ENCODE results near the gene PDZD2. TPM values are rescaled to one million over a fixed set of nuclear protein-coding genes. Genes with fewer than 3 reads are reported as not detected.

Gene PDZD2
- total and polyA plus RNA-seq, 5 donors, result 40.4 to 188 (median 109) TPM

DNA sequence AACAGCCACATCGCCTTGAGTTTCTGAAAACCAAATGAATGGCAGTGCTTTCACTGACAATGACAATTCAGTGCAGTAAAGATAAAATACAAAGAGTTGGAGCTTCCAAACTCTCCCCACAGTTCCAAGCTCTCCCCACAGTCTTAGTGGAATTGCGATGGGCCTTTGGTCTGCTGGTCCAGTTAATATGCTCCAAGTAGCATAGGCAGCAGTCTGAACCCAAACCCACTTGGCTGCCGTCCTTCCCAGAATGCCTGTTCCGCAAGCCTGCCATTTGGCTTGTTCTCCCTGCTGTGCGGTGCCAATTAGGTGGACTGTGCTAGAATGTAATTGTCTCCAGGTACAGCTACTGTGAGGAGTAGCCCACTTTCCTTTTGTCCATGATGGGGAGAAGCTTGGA is 285.1 kb downstream of the PDZD2 start:
- intact Hi-C loops (cut with DNase I), result no loop called here
- no peak for ATAC-seq

DNA sequence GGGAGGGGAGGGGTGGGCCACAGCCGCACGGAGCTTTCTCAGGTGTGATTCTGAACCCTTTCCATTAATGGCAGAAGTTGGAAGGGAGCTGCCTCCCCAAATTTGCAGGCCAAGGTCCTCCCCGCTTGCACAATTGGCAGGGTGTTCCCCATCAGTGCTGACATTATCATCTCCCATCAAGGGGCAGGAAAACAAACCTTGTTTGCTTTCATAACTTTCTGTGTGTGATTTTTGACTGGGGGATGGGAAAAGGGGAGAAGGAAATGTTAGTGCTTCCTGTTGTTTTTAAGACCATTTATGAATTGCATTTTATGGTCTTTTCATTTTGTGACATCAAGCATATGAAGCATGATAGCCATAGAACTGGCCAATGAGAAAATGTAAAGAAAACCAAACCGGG is 292.9 kb downstream of the PDZD2 start:
- no peaks in the 10 kb centered on the region for H3K27me3 ChIP-seq (ENCODE audit: control insufficient read depth, insufficient read depth)
- no peak overlapping the region for H3K4me3 ChIP-seq (ENCODE audit: low read length)
- no peak for ATAC-seq
- H3K9me3 ChIP-seq (ENCODE audit: control insufficient read depth, low read length), result no peaks in the 10 kb centered on the region
- WGBS, result 74% methylated on average over 4 of the region's 4 CpGs
- DNase-seq, result no peak
- intact Hi-C loops (cut with DNase I), result no loop called here
- H3K4me1 ChIP-seq (ENCODE audit: control insufficient read depth, insufficient read depth, low read length), result no peaks in the 10 kb centered on the region
- no peak overlapping the region for H3K27ac ChIP-seq (ENCODE audit: low read length)

More for the DNA sequence above, 285.1 kb downstream of the PDZD2 start:
- H3K4me1 ChIP-seq (ENCODE audit: control insufficient read depth, insufficient read depth, low read length), result peaks cover 2% of the 10 kb centered on the region
- H3K9me3 ChIP-seq (ENCODE audit: control insufficient read depth, low read length), result no peaks in the 10 kb centered on the region
- no peaks in the 10 kb centered on the region for H3K27me3 ChIP-seq (ENCODE audit: control insufficient read depth, insufficient read depth)
- no peak overlapping the region for H3K27ac ChIP-seq (ENCODE audit: low read length)
- WGBS, result 77% methylated on average over 5 of the region's 5 CpGs
- no peak overlapping the region for H3K4me3 ChIP-seq (ENCODE audit: low read length)
- no peak for DNase-seq

DNA sequence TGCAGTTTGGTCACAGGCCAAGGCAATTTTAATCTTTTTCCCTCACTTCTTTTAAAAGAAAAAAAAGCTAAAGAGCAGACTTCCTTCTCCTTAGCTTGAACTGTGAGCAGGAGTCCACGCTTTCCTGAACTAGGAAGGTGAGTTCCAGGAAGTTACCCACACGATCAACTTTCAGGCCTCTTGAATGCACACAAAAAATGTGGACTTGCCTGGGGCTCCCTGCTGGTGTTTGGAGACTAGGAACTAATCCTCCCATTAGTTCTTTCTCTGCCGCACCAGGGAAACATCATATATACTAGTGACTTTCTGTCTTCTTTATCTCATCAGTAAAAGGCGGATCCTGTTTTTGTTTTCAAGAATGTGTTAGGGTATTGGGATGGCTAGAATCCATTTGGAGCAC is 295.2 kb downstream of the PDZD2 start:
- WGBS, result 82% methylated on average over 4 of the region's 4 CpGs
- Histone ChIP-seq H3K4me3 (ENCODE audit: low read length) (no peak overlapping the region), H3K27ac (ENCODE audit: low read length) (no peak overlapping the region), H3K4me1 (ENCODE audit: control insufficient read depth, insufficient read depth, low read length) (no peaks in the 10 kb centered on the region), H3K9me3 (ENCODE audit: control insufficient read depth, low read length) (no peaks in the 10 kb centered on the region), H3K27me3 (ENCODE audit: control insufficient read depth, insufficient read depth) (no peaks in the 10 kb centered on the region)
- intact Hi-C loops (cut with DNase I), result no loop called here
- ATAC-seq, result no peak
- DNase-seq, result no peak

DNA sequence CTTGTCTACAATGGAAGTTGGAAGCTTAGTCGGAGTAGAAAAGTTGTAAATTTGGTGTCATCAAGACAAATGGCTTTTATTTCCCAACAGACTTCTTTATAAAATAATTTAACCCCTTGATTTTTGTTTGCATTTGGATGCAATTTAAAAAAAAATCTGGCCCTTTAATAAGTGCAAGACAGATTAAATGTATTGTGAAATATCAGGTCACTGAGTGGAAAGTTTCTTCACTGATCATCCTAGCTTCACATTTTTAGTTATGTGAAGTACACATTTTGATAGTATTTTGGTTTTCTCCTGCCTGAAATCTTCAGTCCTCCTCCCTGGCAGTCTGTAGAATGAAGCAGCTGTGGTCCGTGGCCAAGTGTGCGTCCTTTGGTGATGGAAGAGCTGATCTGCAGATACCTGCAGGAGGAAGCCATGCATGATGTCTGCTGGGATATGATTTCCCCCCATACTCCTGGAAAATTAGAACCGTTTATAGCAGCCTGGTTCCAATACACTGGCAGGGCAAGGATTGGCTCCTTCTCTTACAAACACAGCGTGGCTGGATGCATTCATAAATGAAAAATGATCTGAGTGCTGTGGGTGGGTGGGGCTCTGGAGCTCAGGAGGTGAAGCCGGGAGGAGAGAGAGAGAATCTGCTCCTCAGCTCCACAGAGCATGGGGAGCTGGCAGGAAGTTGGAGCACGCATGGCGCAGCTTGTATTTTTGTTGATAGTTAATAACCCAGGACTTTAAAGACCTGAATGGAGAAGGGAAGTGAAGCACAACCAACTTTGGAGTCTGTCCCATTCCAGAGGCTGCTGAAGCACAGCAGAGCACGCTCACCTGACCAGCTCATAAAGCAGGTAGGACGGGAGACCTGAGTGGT is 296.8 kb downstream of the PDZD2 start:
- H3K4me1 ChIP-seq (ENCODE audit: control insufficient read depth, insufficient read depth, low read length), result no peaks in the 10 kb centered on the region
- no peak overlapping the region for H3K4me3 ChIP-seq (ENCODE audit: low read length)
- ATAC-seq (peak; percentile 33 to 60), DNase-seq (peak in 1 of 3 donors; percentile 16)
- no peaks in the 10 kb centered on the region for H3K27me3 ChIP-seq (ENCODE audit: control insufficient read depth, insufficient read depth)
- no peaks in the 10 kb centered on the region for H3K9me3 ChIP-seq (ENCODE audit: control insufficient read depth, low read length)
- H3K27ac ChIP-seq (ENCODE audit: low read length), result no peak overlapping the region
- WGBS, result 49% methylated on average over 10 of the region's 10 CpGs
- intact Hi-C loops (cut with DNase I), result no loop called here

DNA sequence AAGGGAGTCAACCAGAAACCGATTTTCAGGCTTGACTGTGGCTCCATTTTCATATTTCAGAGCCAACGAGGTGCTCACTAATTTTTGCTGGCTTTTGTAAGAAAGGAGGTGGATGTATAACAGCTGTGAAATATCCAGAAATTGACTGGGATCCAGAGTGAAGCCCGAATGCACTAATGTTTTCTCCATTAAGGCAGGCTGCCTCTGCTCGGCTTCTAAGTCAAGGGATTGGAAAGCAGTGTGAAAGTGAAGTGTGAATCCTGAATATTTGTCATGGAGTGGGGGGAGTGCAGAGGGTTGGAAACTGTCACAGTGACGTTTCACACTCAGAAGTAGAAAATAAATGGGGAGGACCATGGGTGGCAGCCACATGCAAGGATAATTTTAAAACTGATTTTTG is 297.8 kb downstream of the PDZD2 start:
- intact Hi-C loops (cut with DNase I), result no loop called here
- 53% methylated on average over 5 of the region's 5 CpGs for WGBS
- no peak overlapping the region for H3K27ac ChIP-seq (ENCODE audit: low read length)

DNA sequence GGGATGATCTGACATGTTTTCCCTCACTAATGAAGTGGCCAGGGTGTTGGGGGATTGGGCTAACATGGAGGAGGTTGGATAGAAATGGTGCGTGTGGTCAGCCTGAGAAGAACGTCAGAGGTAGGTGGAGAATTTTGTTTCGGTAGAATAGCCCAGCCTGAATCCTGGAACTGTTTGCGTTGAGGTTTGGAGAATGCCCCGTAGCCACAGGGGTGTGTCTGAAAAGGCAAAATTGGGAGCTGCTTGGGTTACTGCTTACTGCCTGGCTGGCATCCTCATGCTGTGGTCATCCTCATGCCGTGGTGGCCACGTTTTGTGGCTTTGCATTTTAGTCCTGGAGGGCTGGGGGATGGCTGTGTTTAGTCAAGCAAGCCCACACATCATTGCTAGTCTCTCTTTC is 298.3 kb downstream of the PDZD2 start:
- Histone ChIP-seq H3K27me3 (ENCODE audit: control insufficient read depth, insufficient read depth) (no peaks in the 10 kb centered on the region), H3K27ac (ENCODE audit: low read length) (no peak overlapping the region), H3K9me3 (ENCODE audit: control insufficient read depth, low read length) (no peaks in the 10 kb centered on the region), H3K4me3 (ENCODE audit: low read length) (no peak overlapping the region), H3K4me1 (ENCODE audit: control insufficient read depth, insufficient read depth, low read length) (no peaks in the 10 kb centered on the region)
- intact Hi-C loops (cut with DNase I), result no loop called here
- ATAC-seq, result no peak
- 91% methylated on average over 7 of the region's 7 CpGs for WGBS
- DNase-seq, result no peak

More for the DNA sequence above, 297.8 kb downstream of the PDZD2 start:
- Histone ChIP-seq H3K27me3 (ENCODE audit: control insufficient read depth, insufficient read depth) (no peaks in the 10 kb centered on the region), H3K4me3 (ENCODE audit: low read length) (no peak overlapping the region), H3K4me1 (ENCODE audit: control insufficient read depth, insufficient read depth, low read length) (no peaks in the 10 kb centered on the region), H3K9me3 (ENCODE audit: control insufficient read depth, low read length) (no peaks in the 10 kb centered on the region)
- ATAC-seq (no peak), DNase-seq (no peak)

DNA sequence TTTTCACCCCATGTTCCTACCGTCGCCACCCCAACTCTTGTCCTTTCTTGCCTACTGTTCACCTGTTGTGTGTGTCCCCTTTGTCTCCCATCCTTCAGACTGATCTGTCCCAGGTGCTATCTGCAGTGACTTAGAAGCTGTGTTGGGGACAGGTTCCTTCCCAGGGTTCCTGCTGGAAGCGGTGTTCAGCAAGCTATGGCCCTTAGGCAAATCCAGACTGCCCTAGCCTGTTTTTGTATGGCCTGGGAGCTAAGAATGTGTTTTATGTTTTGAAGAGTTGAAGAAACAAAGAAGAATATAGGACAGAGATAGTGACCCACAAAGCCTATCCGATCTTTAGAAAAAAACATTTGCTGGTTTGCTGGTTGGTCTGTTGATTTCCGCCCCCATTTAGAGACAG is 298.8 kb downstream of the PDZD2 start:
- Histone ChIP-seq H3K27me3 (ENCODE audit: control insufficient read depth, insufficient read depth) (no peaks in the 10 kb centered on the region), H3K9me3 (ENCODE audit: control insufficient read depth, low read length) (no peaks in the 10 kb centered on the region), H3K27ac (ENCODE audit: low read length) (no peak overlapping the region), H3K4me1 (ENCODE audit: control insufficient read depth, insufficient read depth, low read length) (no peaks in the 10 kb centered on the region), H3K4me3 (ENCODE audit: low read length) (no peak overlapping the region)
- 79% methylated on average over 5 of the region's 5 CpGs for WGBS
- ATAC-seq (no peak), DNase-seq (no peak)
- intact Hi-C loops (cut with DNase I), result no loop called here

DNA sequence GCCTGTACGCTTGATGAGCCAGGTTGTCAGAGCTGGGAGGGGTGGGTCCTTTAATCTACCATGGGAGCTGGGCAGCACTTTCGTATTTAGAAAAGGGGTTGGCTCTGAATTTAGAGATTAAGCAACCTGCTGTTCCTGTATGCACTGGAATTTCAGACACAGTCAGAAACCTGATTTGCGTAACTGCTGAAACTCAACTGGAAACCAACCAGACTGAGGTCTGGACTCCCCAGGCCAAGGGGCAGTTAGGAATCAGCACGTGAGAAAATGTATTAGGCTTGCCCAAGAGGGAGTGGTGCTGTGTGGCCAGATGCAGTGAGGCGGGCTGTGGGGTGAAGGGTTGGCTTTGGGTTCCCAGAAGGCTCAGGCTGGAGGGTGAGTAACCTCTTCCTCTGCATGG is 300.2 kb downstream of the PDZD2 start:
- intact Hi-C loops (cut with DNase I), result no loop called here
- Histone ChIP-seq H3K4me3 (ENCODE audit: low read length) (no peak overlapping the region), H3K4me1 (ENCODE audit: control insufficient read depth, insufficient read depth, low read length) (no peaks in the 10 kb centered on the region), H3K9me3 (ENCODE audit: control insufficient read depth, low read length) (no peaks in the 10 kb centered on the region), H3K27ac (ENCODE audit: low read length) (no peak overlapping the region), H3K27me3 (ENCODE audit: control insufficient read depth, insufficient read depth) (no peaks in the 10 kb centered on the region)
- ATAC-seq (peak; percentile 36 to 41), DNase-seq (no peak)
- 93% methylated on average over 5 of the region's 5 CpGs for WGBS

DNA sequence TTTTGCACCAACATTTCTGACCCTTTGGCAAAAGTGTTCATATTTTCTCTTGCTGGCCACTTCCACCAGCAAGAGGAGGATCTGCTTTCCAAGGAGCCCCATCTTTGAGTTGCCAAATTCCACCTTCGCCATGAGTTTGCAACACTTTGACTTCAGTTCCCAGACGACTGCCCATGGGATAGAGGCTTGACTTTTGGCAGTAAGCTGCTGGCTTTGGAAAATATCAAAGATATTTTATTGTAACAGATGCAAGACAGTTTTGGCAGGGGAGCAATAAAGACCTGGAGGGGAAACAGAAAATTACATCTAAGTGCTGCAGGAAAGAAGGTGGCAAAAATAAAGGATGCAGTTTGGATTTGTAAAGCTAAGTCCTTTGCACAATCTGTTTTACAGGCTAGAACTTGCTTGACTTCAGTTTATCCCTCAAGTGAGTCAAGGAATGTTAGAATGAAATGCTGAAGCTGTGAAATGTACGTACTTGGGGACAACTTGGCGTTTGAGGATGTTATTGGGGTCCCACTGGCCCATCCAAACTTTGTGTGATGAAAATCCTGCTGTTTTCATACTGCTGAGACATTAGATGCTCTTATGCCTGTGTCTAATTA is 302.3 kb downstream of the PDZD2 start:
- H3K4me3 ChIP-seq (ENCODE audit: low read length), result no peak overlapping the region
- intact Hi-C loops (cut with DNase I), result loop anchor here in 1 of 4 donors (10.0 kb wide), 1 partner anchor 124 kb away; no protein-coding TSS in a partner anchor
- WGBS, result 73% methylated on average over 4 of the region's 4 CpGs
- no peaks in the 10 kb centered on the region for H3K4me1 ChIP-seq (ENCODE audit: control insufficient read depth, insufficient read depth, low read length)
- no peak for DNase-seq
- no peak for ATAC-seq
- H3K27me3 ChIP-seq (ENCODE audit: control insufficient read depth, insufficient read depth), result no peaks in the 10 kb centered on the region
- H3K27ac ChIP-seq (ENCODE audit: low read length), result no peak overlapping the region
- H3K9me3 ChIP-seq (ENCODE audit: control insufficient read depth, low read length), result no peaks in the 10 kb centered on the region

DNA sequence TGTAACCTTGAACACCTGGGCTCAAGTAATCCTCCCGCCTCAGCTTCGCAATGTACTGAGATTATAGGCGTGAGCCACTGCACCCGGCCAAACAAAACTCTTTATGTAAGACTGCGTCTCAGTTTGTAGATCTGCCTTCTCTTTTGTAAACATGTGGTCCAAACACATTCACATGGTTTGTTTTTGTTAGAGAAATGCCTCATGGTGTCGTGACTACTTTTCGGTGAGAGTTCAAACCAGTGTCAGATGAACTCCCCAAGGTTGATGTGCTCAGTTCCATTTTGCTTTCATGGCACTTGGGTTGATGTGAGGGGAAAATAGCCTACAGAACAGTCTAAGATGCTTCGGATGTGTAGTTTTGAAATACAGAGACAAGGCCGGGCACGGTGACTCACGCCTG is 303.6 kb downstream of the PDZD2 start:
- ATAC-seq (no peak), DNase-seq (no peak)
- Histone ChIP-seq H3K4me3 (ENCODE audit: low read length) (no peak overlapping the region), H3K27ac (ENCODE audit: low read length) (no peak overlapping the region), H3K4me1 (ENCODE audit: control insufficient read depth, insufficient read depth, low read length) (no peaks in the 10 kb centered on the region), H3K9me3 (ENCODE audit: control insufficient read depth, low read length) (no peaks in the 10 kb centered on the region), H3K27me3 (ENCODE audit: control insufficient read depth, insufficient read depth) (no peaks in the 10 kb centered on the region)
- intact Hi-C loops (cut with DNase I), result loop anchor here in 1 of 4 donors (10.0 kb wide), 1 partner anchor 122 kb away; no protein-coding TSS in a partner anchor
- 87% methylated on average over 11 of the region's 11 CpGs for WGBS

DNA sequence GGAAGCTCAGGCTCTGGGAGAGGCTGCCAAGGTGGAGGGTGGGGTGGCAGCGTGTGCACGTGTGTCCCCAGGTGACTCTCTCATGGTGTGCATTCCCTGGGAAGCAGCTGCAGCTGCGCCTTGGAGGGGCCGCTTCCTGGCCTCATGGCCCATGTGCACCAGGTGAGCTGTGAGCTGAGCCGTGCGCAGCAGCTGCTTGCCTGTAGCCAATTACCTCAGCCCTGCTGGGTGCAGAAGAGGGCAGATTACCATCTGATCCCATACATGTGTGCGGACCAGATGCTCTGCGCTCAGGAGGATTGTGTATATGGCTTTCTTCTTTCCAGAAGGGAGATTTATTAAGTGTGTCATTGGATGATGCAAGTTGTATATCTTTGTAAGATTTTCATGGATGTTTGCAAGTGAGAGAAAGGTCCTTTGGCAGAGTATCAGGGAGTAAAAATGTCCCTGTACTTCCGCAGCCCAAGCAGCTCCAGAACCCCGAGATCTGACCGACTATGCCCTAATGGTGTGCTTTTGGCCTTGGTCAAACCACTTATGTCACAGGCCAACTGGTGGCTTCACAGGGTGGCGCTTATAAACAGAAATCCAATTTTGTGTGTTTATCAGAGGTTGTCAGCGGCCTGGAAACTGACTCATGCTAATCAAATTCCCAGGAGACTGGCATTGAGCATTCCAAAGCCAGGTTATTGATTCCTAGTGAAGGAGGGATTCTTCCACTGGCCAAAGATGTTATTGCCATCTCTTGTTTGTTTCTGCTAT is 305.9 kb downstream of the PDZD2 start:
- WGBS, result 81% methylated on average over 13 of the region's 13 CpGs
- no peaks in the 10 kb centered on the region for H3K4me1 ChIP-seq (ENCODE audit: control insufficient read depth, insufficient read depth, low read length)
- H3K27ac ChIP-seq (ENCODE audit: low read length), result no peak overlapping the region
- ATAC-seq (peak in 1 of 2 donors; percentile 23), DNase-seq (no peak)
- intact Hi-C loops (cut with DNase I), result loop anchor here in 1 of 4 donors (10.0 kb wide), 1 partner anchor 120 kb away; no protein-coding TSS in a partner anchor
- H3K9me3 ChIP-seq (ENCODE audit: control insufficient read depth, low read length), result no peaks in the 10 kb centered on the region
- H3K4me3 ChIP-seq (ENCODE audit: low read length), result no peak overlapping the region
- H3K27me3 ChIP-seq (ENCODE audit: control insufficient read depth, insufficient read depth), result no peaks in the 10 kb centered on the region
